Stimulated activated naive B cell treated with anti-CD40 and anti-IgM and Interleukin-4, amounts not matched to agents 10 μg/mL and 1 μg/mL and 100 μg/mL, for 72 hours (primary cell): ENCODE data around the gene TUBA4A.

Experiments
- ATAC-seq, 2 donors: fragments of 150-1000 bp; cut with Tn5 transposase; replicated peaks; 2 replicates each; pipeline ENCODE4 v1.10.0; 2021; ENCODE audit warnings: moderate library complexity in 1 of 2
- DNase-seq: peaks from one replicate; pipeline ENCODE4 v3.0.0; 2021
- H3K27ac Mint-ChIP-seq: one replicate; pipeline ENCODE4 v1.8.0; 2022; ENCODE audit warnings: mild to moderate bottlenecking, mixed read lengths
- H3K27me3 Mint-ChIP-seq, 2 donors: one replicate each; pipeline ENCODE4 v1.8.0; 2022; ENCODE audit warnings: mixed read lengths in 2 of 2
- H3K36me3 Mint-ChIP-seq, 2 donors: one replicate each; pipeline ENCODE4 v1.8.0; 2022; ENCODE audit warnings: mixed read lengths in 2 of 2, mild to moderate bottlenecking in 1 of 2
- H3K4me1 Mint-ChIP-seq, 2 donors: one replicate each; pipeline ENCODE4 v1.8.0; 2022; ENCODE audit warnings: mixed read lengths in 2 of 2, mild to moderate bottlenecking in 1 of 2
- H3K4me3 Mint-ChIP-seq, 2 donors: one replicate each; pipeline ENCODE4 v1.8.0; 2022; ENCODE audit warnings: mild to moderate bottlenecking in 2 of 2, mixed read lengths in 2 of 2, moderate library complexity in 1 of 2
- H3K9me3 Mint-ChIP-seq, 2 donors: one replicate each; pipeline ENCODE4 v1.8.0; 2022; ENCODE audit warnings: mixed read lengths in 2 of 2, mild to moderate bottlenecking in 1 of 2

The TUBA4A gene

GRCh38 chr2:219280651-219281050 lies 26.9 kb upstream of the TUBA4A start:
- ATAC-seq: no peak
- Mint-ChIP-seq H3K9me3 (no peaks in the 10 kb centered on the region), H3K36me3 (peaks cover 27 to 44% of the 10 kb centered on the region in 2 donors), H3K27ac (peak overlapping the region; percentile 98), H3K4me1 (peaks cover 41 to 63% of the 10 kb centered on the region in 2 donors), H3K27me3 (no peaks in the 10 kb centered on the region), H3K4me3 (peak overlapping the region; percentile 91 to 98)
- DNase-seq: peak; percentile 16

DNA sequence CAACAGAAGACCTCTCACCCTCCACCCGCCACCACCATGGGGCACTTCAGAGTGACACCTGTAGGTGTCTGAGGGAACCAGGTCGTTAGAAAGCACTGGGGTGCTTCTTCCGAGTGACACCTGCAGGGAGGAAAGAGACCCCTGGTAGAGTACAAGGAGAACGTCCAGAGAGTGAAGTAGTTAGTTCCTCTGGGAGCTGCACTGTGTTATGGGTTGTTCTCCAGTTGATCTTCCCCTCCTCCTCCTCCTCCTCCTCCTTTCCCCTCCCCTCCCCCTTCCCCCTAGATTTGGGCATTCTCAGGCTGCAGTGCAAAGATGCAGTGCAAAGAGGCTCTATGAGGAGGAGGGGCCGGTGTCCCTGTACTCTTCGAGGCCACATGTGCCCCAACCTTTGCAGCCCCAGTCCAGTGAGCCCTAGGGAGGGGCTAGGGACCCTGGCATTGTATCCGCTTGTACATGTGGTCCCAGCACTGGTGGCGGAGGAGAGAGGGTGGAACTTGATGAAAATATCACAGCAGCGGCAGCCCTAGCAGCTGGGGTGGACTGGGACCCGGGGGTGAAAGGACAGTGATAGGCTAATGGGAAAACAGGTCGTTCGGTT lies 26.3 kb upstream of the TUBA4A start:
- Mint-ChIP-seq H3K9me3 (no peaks in the 10 kb centered on the region), H3K4me3 (peak overlapping the region; percentile 91 to 98), H3K27ac (peak overlapping the region; percentile 98), H3K27me3 (no peaks in the 10 kb centered on the region), H3K36me3 (peaks cover 27 to 40% of the 10 kb centered on the region in 2 donors), H3K4me1 (peaks cover 41 to 57% of the 10 kb centered on the region in 2 donors)
- DNase-seq (no peak), ATAC-seq (no peak)

DNA sequence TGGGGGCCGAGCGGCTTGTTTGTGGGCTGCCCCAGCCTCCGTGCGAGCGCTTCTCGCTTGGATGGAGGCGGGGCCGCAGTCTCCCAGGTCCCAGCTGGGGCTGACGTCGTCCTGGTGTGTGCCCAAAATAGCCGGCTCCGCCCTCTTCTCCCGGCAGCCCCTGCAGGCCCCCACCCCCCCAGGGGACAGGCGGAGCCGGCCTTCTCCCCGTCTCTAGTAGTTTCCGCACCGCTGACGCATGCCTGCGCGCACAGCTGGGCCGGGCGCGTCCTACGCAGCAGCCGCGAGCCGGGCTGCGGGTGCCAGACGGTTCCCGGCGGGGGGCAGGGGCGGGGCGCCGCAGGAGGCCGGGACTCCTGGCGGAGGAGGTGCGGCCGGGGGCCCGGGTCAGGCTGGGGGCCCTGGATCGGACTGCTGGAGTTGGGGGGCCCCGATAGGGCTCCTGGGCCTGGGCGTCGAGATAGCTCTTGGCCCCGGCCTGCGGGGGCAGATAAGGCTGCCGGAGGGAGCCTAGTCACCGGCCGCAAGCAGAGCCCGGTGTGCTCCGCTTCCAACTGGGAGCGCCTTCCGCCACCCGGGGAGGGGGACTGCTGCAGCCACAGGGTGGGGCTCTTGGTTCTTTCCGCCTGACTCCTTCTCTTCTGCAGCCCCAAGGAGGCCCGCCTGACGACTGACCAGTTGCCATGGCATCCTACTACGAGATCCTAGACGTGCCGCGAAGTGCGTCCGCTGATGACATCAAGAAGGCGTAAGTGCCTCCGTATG lies 25.6 kb upstream of the TUBA4A start, which contains the start of gene DNAJB2:
DNAJB2 (plus strand) TSS at position 216 of the 765 bp plus-strand sequence; CDS start at position 684, 468 bp downstream.
- peaks cover 27 to 40% of the 10 kb centered on the region in 2 donors for H3K36me3 Mint-ChIP-seq
- DNase-seq (peak; percentile 99), ATAC-seq (peak; percentile 84 to 88)
- peaks cover 41 to 56% of the 10 kb centered on the region in 2 donors for H3K4me1 Mint-ChIP-seq
- no peaks in the 10 kb centered on the region for H3K9me3 Mint-ChIP-seq
- no peaks in the 10 kb centered on the region for H3K27me3 Mint-ChIP-seq
- peak within 1 kb of the TSS; percentile 91 to 98 for H3K4me3 Mint-ChIP-seq
- peak within 1 kb of the TSS; percentile 98 for H3K27ac Mint-ChIP-seq

DNA sequence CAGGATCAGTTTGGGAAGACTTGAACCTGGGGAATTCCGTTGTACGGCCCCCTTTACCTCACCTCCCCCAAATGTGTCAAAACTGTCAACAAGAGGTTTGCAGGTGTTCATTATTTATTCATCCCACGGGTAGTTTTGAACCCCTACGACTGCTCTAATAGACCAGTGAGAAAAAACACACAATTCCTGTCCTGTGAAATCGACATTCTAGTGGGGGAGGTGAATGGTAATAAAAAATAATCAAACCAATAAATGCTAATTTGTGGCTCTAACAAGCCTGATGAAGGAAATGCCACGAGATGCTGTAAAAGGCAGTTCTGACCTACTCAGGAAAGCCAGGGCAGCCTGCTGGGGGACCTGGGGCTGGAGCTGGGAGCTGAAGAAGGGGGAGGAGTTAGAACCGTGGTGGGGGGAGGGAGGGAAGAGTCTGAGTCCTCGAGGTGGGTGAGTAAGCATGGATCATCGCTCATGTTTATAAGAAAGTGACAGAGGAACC lies 25.0 kb upstream of the TUBA4A start:
- peaks cover 24 to 33% of the 10 kb centered on the region in 2 donors for H3K36me3 Mint-ChIP-seq
- peak; percentile 18 for DNase-seq
- H3K27me3 Mint-ChIP-seq: no peaks in the 10 kb centered on the region
- peak overlapping the region; percentile 98 for H3K27ac Mint-ChIP-seq
- ATAC-seq: peak; percentile 7 to 10
- peak overlapping the region; percentile 91 to 98 for H3K4me3 Mint-ChIP-seq
- no peaks in the 10 kb centered on the region for H3K9me3 Mint-ChIP-seq
- H3K4me1 Mint-ChIP-seq: peaks cover 41 to 56% of the 10 kb centered on the region in 2 donors

- Mint-ChIP-seq H3K4me3 (peak overlapping the region; percentile 91 to 98), H3K4me1 (peaks cover 37 to 51% of the 10 kb centered on the region in 2 donors), H3K9me3 (no peaks in the 10 kb centered on the region), H3K27me3 (no peaks in the 10 kb centered on the region), H3K36me3 (peaks cover 18 to 27% of the 10 kb centered on the region in 2 donors), H3K27ac (peak overlapping the region; percentile 98)
- DNase-seq: peak; percentile 70
- ATAC-seq: peak; percentile 17 to 22
Observed at GRCh38 chr2:219277703-219278654, 24.3 kb upstream of the TUBA4A start.

DNA sequence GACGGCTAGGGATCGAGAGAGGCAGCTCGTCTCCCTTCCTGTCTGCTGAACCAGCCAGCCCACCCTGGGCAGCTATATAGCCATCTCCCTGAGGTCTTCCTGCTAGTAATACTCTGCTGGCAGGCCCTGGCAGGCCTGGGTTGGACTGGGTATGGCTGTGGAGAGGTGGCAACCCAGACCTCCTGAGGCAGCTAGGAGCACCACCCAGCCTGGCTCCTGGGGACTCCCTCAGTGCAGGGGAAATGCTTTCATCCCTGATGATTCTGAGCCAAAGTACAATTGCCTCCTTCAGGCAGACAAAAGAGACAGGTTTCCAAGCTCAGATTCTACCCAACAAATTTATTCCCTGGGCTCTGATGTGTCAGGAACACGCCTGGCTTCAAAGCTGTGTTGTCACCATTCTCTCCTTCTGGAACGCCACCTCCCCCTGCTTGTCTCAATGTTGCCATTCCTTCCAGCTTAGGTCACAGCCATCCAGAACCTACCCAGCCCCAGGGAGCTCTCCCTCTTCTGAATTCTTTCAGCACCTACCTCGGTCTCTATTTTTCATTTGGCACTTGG lies 20.7 kb upstream of the TUBA4A start:
- H3K27ac Mint-ChIP-seq: no peak overlapping the region
- no peak for DNase-seq
- H3K36me3 Mint-ChIP-seq: no peaks in the 10 kb centered on the region
- no peaks in the 10 kb centered on the region for H3K27me3 Mint-ChIP-seq
- ATAC-seq: no peak
- H3K9me3 Mint-ChIP-seq: no peaks in the 10 kb centered on the region
- H3K4me1 Mint-ChIP-seq: peaks cover 16 to 22% of the 10 kb centered on the region in 2 donors
- H3K4me3 Mint-ChIP-seq: no peak overlapping the region

GRCh38 chr2:219273937-219274336 lies 20.2 kb upstream of the TUBA4A start:
- no peaks in the 10 kb centered on the region for H3K27me3 Mint-ChIP-seq
- H3K36me3 Mint-ChIP-seq: no peaks in the 10 kb centered on the region
- no peak for ATAC-seq
- no peak overlapping the region for H3K4me3 Mint-ChIP-seq
- peaks cover 16 to 21% of the 10 kb centered on the region in 2 donors for H3K4me1 Mint-ChIP-seq
- H3K9me3 Mint-ChIP-seq: no peaks in the 10 kb centered on the region
- H3K27ac Mint-ChIP-seq: no peak overlapping the region
- DNase-seq: no peak

DNA sequence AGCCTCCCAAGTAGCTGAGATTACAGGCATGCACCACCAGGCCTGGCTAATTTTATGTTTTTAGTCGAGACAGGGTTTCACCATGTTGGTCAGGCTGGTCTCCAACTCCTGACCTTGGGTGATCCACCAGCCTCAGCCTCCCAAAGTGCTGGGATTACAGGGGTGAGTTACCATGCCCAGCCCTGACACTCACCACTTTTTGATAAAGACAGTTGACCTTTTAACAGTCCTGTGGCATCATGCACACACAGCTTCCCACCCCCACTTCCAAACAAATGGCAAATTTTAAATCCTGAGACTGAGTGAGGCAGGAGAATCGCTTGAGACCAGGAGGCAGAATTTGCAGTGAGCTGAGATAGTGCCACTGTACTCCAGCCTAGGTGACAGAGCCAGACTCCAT lies 19.3 kb upstream of the TUBA4A start:
- Mint-ChIP-seq H3K36me3 (no peaks in the 10 kb centered on the region), H3K27me3 (no peaks in the 10 kb centered on the region), H3K4me1 (peaks cover 6 to 12% of the 10 kb centered on the region in 2 donors), H3K9me3 (no peaks in the 10 kb centered on the region), H3K4me3 (no peak overlapping the region), H3K27ac (no peak overlapping the region)
- DNase-seq (no peak), ATAC-seq (no peak)

DNA sequence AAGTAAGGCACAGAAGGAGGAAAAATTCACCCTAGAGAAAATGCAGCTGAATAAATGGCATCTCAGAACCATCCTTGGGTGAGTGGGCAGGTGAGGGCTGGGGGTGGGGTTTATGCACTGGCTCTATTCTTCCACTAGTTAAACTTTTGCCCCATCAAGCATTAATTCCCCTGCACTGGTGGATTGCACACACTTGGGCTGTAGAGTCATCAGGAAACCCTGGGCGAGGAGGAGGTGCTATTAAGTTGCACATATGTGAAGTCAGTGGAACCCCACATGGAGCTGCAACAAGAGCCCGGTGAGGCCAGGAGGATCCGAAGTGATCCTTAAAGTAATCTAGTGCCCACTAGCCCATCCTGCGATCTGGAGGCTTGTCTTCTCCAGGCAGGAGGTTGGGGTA lies 18.6 kb upstream of the TUBA4A start:
- Mint-ChIP-seq H3K9me3 (no peaks in the 10 kb centered on the region), H3K4me1 (peaks cover 1 to 5% of the 10 kb centered on the region in 2 donors), H3K27me3 (no peaks in the 10 kb centered on the region), H3K36me3 (no peaks in the 10 kb centered on the region), H3K27ac (no peak overlapping the region), H3K4me3 (no peak overlapping the region)
- DNase-seq (no peak), ATAC-seq (no peak)

DNA sequence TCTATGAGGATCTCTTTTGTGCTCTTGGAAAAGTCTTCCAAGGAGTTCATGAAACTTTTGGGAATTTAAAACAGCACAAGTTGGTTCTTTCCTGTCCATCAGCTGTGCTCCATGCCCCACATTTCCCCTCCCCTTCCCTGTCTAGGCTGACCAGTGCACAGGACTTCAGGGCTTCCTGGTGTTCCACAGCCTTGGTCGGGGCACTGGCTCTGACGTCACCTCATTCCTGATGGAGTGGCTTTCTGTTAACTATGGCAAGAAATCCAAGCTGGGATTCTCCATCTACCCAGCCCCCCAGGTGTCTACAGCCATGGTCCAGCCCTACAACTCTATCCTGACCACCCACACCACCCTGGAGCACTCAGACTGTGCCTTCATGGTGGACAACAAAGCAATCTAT lies 17.3 kb upstream of the TUBA4A start:
- Mint-ChIP-seq H3K27ac (no peak overlapping the region), H3K9me3 (no peaks in the 10 kb centered on the region), H3K4me3 (no peak overlapping the region), H3K4me1 (no peaks in the 10 kb centered on the region), H3K36me3 (no peaks in the 10 kb centered on the region), H3K27me3 (no peaks in the 10 kb centered on the region)
- ATAC-seq (no peak), DNase-seq (no peak)

DNA sequence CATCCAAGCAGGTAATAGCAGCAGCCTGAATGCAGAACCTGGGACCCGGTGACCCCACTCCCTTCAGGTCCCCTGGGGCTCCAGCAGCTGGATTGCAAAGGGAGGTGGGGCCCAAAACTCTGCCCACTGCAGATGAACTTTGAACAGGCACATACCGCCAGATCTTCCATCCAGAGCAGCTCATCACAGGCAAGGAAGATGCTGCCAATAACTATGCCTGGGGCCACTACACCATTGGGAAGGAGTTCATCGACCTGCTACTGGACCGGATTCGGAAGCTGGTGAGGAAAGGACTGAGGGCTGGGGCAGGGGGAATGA lies 16.3 kb upstream of the TUBA4A start:
- Mint-ChIP-seq H3K9me3 (no peaks in the 10 kb centered on the region), H3K27ac (no peak overlapping the region), H3K36me3 (no peaks in the 10 kb centered on the region), H3K27me3 (no peaks in the 10 kb centered on the region), H3K4me1 (no peaks in the 10 kb centered on the region), H3K4me3 (no peak overlapping the region)
- DNase-seq: no peak
- ATAC-seq: no peak

DNA sequence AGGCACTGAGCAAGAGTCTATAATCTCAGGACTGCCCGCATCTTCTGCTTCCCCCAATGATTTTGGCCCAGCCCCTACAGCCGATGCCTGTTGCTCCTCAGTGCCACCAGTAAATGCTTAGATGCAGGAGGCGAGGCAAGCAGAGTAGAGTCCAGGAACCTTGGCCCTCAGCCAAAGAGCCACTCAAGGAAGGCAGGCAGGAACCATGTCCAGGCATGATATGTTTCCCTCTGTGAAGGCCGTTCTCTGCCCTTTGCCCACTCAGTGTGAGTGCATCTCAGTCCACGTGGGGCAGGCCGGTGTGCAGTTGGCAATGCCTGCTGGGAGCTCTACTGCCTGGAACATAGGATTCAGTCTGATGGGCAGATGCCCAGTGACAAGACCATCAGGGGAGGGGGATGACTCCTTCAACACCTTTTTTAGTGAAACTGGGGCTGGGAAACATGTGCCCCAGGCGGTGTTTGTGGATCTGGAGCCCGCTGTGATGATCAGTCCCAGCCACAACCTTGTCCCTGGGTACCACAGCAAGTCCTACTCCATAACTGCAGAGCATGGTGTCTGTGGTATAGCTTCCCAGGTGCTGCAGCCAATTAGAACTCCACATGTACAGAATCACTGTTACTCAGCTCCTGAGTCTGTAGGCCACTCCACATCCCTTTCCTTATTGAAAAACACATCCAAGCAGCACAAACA lies 15.8 kb upstream of the TUBA4A start:
- Mint-ChIP-seq H3K4me3 (no peak overlapping the region), H3K9me3 (no peaks in the 10 kb centered on the region), H3K27ac (no peak overlapping the region)

DNA sequence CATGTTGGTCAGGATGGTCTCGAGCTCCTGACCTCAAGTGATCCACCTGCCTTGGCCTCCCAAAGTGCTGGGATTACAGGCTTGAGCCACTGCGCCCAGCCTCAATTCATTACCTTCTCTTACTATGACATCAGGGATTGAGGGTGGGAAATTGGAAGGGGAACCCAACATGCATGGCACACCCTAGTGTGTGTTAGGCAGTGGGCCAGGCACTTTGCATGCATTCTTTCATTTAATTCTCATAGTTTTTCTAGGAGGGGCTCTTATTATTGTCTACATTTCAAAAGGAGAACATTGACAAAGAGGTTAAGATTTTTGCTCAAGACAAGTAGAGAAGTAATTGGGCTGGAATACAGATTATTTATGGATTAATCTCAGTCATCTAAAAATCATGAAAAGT lies 14.6 kb upstream of the TUBA4A start:
- no peaks in the 10 kb centered on the region for H3K27me3 Mint-ChIP-seq
- H3K4me3 Mint-ChIP-seq: no peak overlapping the region
- no peaks in the 10 kb centered on the region for H3K9me3 Mint-ChIP-seq
- H3K36me3 Mint-ChIP-seq: no peaks in the 10 kb centered on the region
- DNase-seq (no peak), ATAC-seq (no peak)
- H3K4me1 Mint-ChIP-seq: no peaks in the 10 kb centered on the region
- H3K27ac Mint-ChIP-seq: no peak overlapping the region

More for the DNA sequence above, 15.8 kb upstream of the TUBA4A start:
- ATAC-seq (no peak), DNase-seq (no peak)
- H3K36me3 Mint-ChIP-seq: no peaks in the 10 kb centered on the region
- H3K4me1 Mint-ChIP-seq: no peaks in the 10 kb centered on the region
- H3K27me3 Mint-ChIP-seq: no peaks in the 10 kb centered on the region
